Hepatocyte (in vitro differentiated cells): ENCODE data around the gene MDC1. TPM values are rescaled to one million over a fixed set of nuclear protein-coding genes. Genes with fewer than 3 reads are reported as not detected.
"Not testable (repeated sequence)": the region's sequence is repeated elsewhere in the genome, so short reads cannot be mapped to it uniquely, and the experiment has no call there.

Source experiments
- DNase-seq: peaks from one replicate; pipeline ENCODE4 v3.0.0-alpha.2; 2016; ENCODE audit warnings: low spot score
- H2AFZ ChIP-seq: fragments of 200-600 bp; sonication (generic); 2 replicates; pipeline ENCODE4 v1.6.0; 2016; ENCODE audit warnings: antibody characterized with exemption, mild to moderate bottlenecking
- H3K27ac ChIP-seq: fragments of 200-600 bp; sonication (generic); 2 replicates; pipeline ENCODE4 v1.5.1; 2016; ENCODE audit warnings: mild to moderate bottlenecking
- H3K27me3 ChIP-seq: fragments of 200-600 bp; sonication (generic); 2 replicates; pipeline ENCODE4 v1.6.1; 2016
- H3K36me3 ChIP-seq: fragments of 200-600 bp; sonication (generic); replicated peaks from 2 replicates; pipeline ENCODE4 v1.5.1; 2016; ENCODE audit warnings: low read depth; ENCODE audit not compliant: insufficient read depth
- H3K4me1 ChIP-seq: fragments of 200-600 bp; sonication (generic); 2 replicates; pipeline ENCODE4 v1.5.1; 2016; ENCODE audit warnings: mild to moderate bottlenecking, moderate library complexity; ENCODE audit not compliant: insufficient read depth
- H3K4me2 ChIP-seq: fragments of 200-600 bp; sonication (generic); 2 replicates; pipeline ENCODE4 v1.6.0; 2016
- H3K4me3 ChIP-seq: fragments of 200-600 bp; sonication (generic); 2 replicates; pipeline ENCODE4 v1.5.1; 2016; ENCODE audit warnings: mild to moderate bottlenecking
- H3K79me2 ChIP-seq: fragments of 200-600 bp; sonication (generic); 2 replicates; pipeline ENCODE4 v1.6.0; 2017; ENCODE audit warnings: mild to moderate bottlenecking
- H3K9me2 ChIP-seq: fragments of 200-600 bp; sonication (generic); replicated peaks from 2 replicates; pipeline ENCODE4 v1.6.0; 2017; ENCODE audit warnings: mild to moderate bottlenecking; ENCODE audit not compliant: insufficient read depth
- H3K9me3 ChIP-seq: fragments of 200-600 bp; sonication (generic); 2 replicates; pipeline ENCODE4 v1.5.1; 2016; ENCODE audit warnings: low read depth, mild to moderate bottlenecking
- H4K20me1 ChIP-seq: fragments of 200-600 bp; sonication (generic); 2 replicates; pipeline ENCODE4 v1.6.0; 2016; ENCODE audit warnings: mild to moderate bottlenecking; ENCODE audit not compliant: insufficient read depth, poor library complexity, severe bottlenecking
- CTCF ChIP-seq: fragments of 200-600 bp; sonication (generic); IDR thresholded peaks from 2 replicates; pipeline ENCODE4 v1.5.1; 2016; ENCODE audit warnings: antibody characterized with exemption, mild to moderate bottlenecking; ENCODE audit not compliant: poor library complexity
- EZH2 ChIP-seq: fragments of 200-600 bp; sonication (generic); IDR thresholded peaks from 2 replicates; pipeline ENCODE4 v1.6.1; 2016; ENCODE audit warnings: antibody characterized with exemption, mild to moderate bottlenecking, borderline replicate concordance
- EZH2phosphoT487 ChIP-seq: fragments of 200-600 bp; sonication (generic); IDR thresholded peaks from one replicate; pipeline ENCODE4 v1.6.1; 2018; ENCODE audit warnings: antibody characterized with exemption, mild to moderate bottlenecking, low read depth, moderate library complexity; ENCODE audit not compliant: unreplicated experiment, severe bottlenecking
- WGBS: methylation state at CpG from one replicate; pipeline ENCODE4 v1.1.6; 2016; ENCODE audit warnings: low lambda C conversion rate; ENCODE audit errors: missing lambda C conversion rate; 5-methylcytosine and 5-hydroxymethylcytosine counted together
- polyA plus RNA-seq: library from polyadenylated mRNA; unstranded; fragments of >200 nt; fragmentation: Nextera tagmentation; extraction: Ambion mirVana; gene quantifications from 2 replicates; pipeline ENCODE4 v1.2.1, GENCODE V29; 2016
- total RNA-seq: library from RNA; depleted of rRNA; stranded (reverse); fragments of >200 nt; gene quantifications from 2 replicates; pipeline ENCODE4 v1.2.3, GENCODE V29; 2014

MDC1 gene
- total and polyA plus RNA-seq, 2 experiments from 2014 or later = 8.7 to 9.9 TPM

- DNase-seq = no peak
- Histone ChIP-seq H3K36me3 (no peaks in the 10 kb centered on the region), H3K4me3 (no peak overlapping the region), H3K79me2 (peaks cover 19% of the 10 kb centered on the region), H3K9me2 (no peaks in the 10 kb centered on the region), H3K27me3 (no peaks in the 10 kb centered on the region), H3K9me3 (no peaks in the 10 kb centered on the region), H4K20me1 (no peaks in the 10 kb centered on the region), H3K4me1 (peaks cover 6% of the 10 kb centered on the region), H2AFZ (no peak overlapping the region), H3K27ac (no peak overlapping the region), H3K4me2 (no peak overlapping the region)
- TF ChIP-seq EZH2 = no peak
- TF ChIP-seq EZH2phosphoT487 = no peak
- no peak for TF ChIP-seq CTCF
- WGBS = 93% methylated on average over 10 of the region's 10 CpGs
These were observed 40.3 kb downstream of the MDC1 start for GRCh38 chr6:30676660-30677285.

GRCh38 chr6:30672445-30673253 is 44.4 kb downstream of the MDC1 start, which contains the start of gene DHX16:
Gene DHX16, minus strand, starts transcription at chr6:30673006. Its CDS starts 165 bp downstream, at chr6:30672841.
- DNase-seq = peak; percentile 96
- TF ChIP-seq EZH2 = no peak
- TF ChIP-seq CTCF = peak; percentile 99
- Histone ChIP-seq H3K27ac (peak within 1 kb of the TSS; percentile 75), H3K27me3 (no peaks in the 10 kb centered on the region), H4K20me1 (no peaks in the 10 kb centered on the region), H2AFZ (peak within 1 kb of the TSS; percentile 65), H3K4me1 (peaks cover 8% of the 10 kb centered on the region), H3K9me3 (no peaks in the 10 kb centered on the region), H3K79me2 (peaks cover 16% of the 10 kb centered on the region), H3K9me2 (no peaks in the 10 kb centered on the region), H3K4me3 (peak within 1 kb of the TSS; percentile 82), H3K36me3 (no peaks in the 10 kb centered on the region), H3K4me2 (peak within 1 kb of the TSS; percentile 90)
- under 1% methylated on average over 57 of the region's 57 CpGs for WGBS

- Histone ChIP-seq H3K9me3 (no peaks in the 10 kb centered on the region), H3K9me2 (no peaks in the 10 kb centered on the region), H3K4me2 (peak overlapping the region; percentile 90), H3K36me3 (no peaks in the 10 kb centered on the region), H3K4me3 (no peak overlapping the region), H4K20me1 (no peaks in the 10 kb centered on the region), H2AFZ (no peak overlapping the region), H3K79me2 (peaks cover 16% of the 10 kb centered on the region), H3K27ac (no peak overlapping the region), H3K27me3 (no peaks in the 10 kb centered on the region), H3K4me1 (peaks cover 8% of the 10 kb centered on the region)
- TF ChIP-seq EZH2phosphoT487 (no peak), CTCF (peak; percentile 8)
- WGBS = 95% methylated on average over 27 of the region's 27 CpGs
- no peak for DNase-seq
These were observed 46.1 kb downstream of the MDC1 start for GRCh38 chr6:30670760-30671527.

GRCh38 chr6:30666300-30666699 is 50.8 kb downstream of the MDC1 start:
- 87% methylated on average over 2 of the region's 2 CpGs for WGBS
- H3K4me3 ChIP-seq, H3K36me3 ChIP-seq, DNase-seq, H2AFZ ChIP-seq, H3K9me2 ChIP-seq, H4K20me1 ChIP-seq, H3K27ac ChIP-seq, H3K9me3 ChIP-seq, H3K79me2 ChIP-seq, H3K4me2 ChIP-seq, H3K4me1 ChIP-seq, H3K27me3 ChIP-seq: not testable (repeated sequence)
